Measurements from ENCODE around the gene LAMA4. TPM values are rescaled to one million over a fixed set of nuclear protein-coding genes. Genes with fewer than 3 reads are reported as not detected.

The LAMA4 gene
- polyA plus RNA-seq, 2 of the 4 experiments (the other 2 are of a cell fraction): 1.0 to 3.1 TPM

- TF ChIP-seq FOXS1 (CRISPR knock-in tag; IDR thresholded peaks at IDR 0.05) (no peak), HOXA7 (CRISPR knock-in tag; IDR thresholded peaks at IDR 0.05) (no peak), KDM5A (IDR thresholded peaks at IDR 0.05) (no peak), CHD2 (IDR thresholded peaks at IDR 0.05; ENCODE audit: low read length, partially characterized antibody) (no peak), BHLHE40 (IDR thresholded peaks at IDR 0.05; ENCODE audit: low read depth, low read length) (no peak), RFX5 (IDR thresholded peaks at IDR 0.05) (no peak), JUNB (IDR thresholded peaks at IDR 0.05) (no peak), RCOR1 (IDR thresholded peaks at IDR 0.05; ENCODE audit: low read depth, low read length) (no peak), RNF2 (IDR thresholded peaks at IDR 0.05; ENCODE audit: borderline replicate concordance, low read depth) (no peak), MYC (IDR thresholded peaks at IDR 0.05; ENCODE audit: borderline replicate concordance, low read length) (no peak), EP300 (IDR thresholded peaks at IDR 0.05) (no peak), HOXB5 (CRISPR knock-in tag; IDR thresholded peaks at IDR 0.05) (no peak), HDAC2 (IDR thresholded peaks at IDR 0.05) (no peak), ZNF302 (CRISPR knock-in tag; IDR thresholded peaks at IDR 0.05) (no peak), FOSL2 (IDR thresholded peaks at IDR 0.05) (no peak), FOSL2 (CRISPR knock-in tag; IDR thresholded peaks at IDR 0.05) (no peak), HEYL (CRISPR knock-in tag; IDR thresholded peaks at IDR 0.05) (no peak), USF2 (IDR thresholded peaks at IDR 0.05) (no peak), CEBPB (IDR thresholded peaks at IDR 0.05) (no peak), PHF8 (IDR thresholded peaks at IDR 0.05; ENCODE audit: borderline replicate concordance, low read depth) (no peak)
- ChIA-PET POLR2A (no interaction called here), CTCF (no interaction called here)
- no peaks in the 10 kb centered on the region for H3K9me3 ChIP-seq
- WGBS (ENCODE audit: missing lambda C conversion rate): 47% methylated on average over 2 of the region's 2 CpGs
- H3K4me3 ChIP-seq: no peak overlapping the region
- H3K4me2 ChIP-seq: no peak overlapping the region
- no peak overlapping the region for H3K27ac ChIP-seq
- FAIRE-seq: no peak
- ATAC-seq: no peak
- peaks cover 15% of the 10 kb centered on the region for H3K4me1 ChIP-seq
- no peak for DNase-seq (ENCODE audit: low read depth in 1 of 2, low spot score in 1 of 2)
Observed at GRCh38 chr6:112227411-112227810, 27.0 kb downstream of the LAMA4 start.

- Histone ChIP-seq H3K4me1 (peaks cover 20% of the 10 kb centered on the region), H3K4me2 (no peak overlapping the region), H3K9me3 (no peaks in the 10 kb centered on the region), H3K4me3 (no peak overlapping the region), H3K27ac (no peak overlapping the region)
- no peak for ATAC-seq
- CTCF ChIA-PET: no interaction called here
- TF ChIP-seq RARB (CRISPR knock-in tag; IDR thresholded peaks at IDR 0.05) (no peak), RFX5 (IDR thresholded peaks at IDR 0.05) (no peak), HOXB13 (CRISPR knock-in tag; IDR thresholded peaks at IDR 0.05; ENCODE audit: low read depth) (no peak), GATA3 (IDR thresholded peaks at IDR 0.05; ENCODE audit: borderline replicate concordance) (no peak)
- TF ChIP-seq, protein P1, sequence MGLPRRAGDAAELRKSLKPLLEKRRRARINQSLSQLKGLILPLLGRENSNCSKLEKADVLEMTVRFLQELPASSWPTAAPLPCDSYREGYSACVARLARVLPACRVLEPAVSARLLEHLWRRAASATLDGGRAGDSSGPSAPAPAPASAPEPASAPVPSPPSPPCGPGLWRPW (IDR thresholded peaks at IDR 0.05): no peak
- TF ChIP-seq, protein P2, sequence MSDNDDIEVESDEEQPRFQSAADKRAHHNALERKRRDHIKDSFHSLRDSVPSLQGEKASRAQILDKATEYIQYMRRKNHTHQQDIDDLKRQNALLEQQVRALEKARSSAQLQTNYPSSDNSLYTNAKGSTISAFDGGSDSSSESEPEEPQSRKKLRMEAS (IDR thresholded peaks at IDR 0.05): no peak
- DNase-seq (ENCODE audit: low read depth in 1 of 2, low spot score in 1 of 2): no peak
- POLR2A ChIA-PET: no interaction called here
- FAIRE-seq: no peak
- 87% methylated on average over 1 of the region's 1 CpG for WGBS (ENCODE audit: missing lambda C conversion rate)
Observed at GRCh38 chr6:112225691-112226090, 28.7 kb downstream of the LAMA4 start.

DNA sequence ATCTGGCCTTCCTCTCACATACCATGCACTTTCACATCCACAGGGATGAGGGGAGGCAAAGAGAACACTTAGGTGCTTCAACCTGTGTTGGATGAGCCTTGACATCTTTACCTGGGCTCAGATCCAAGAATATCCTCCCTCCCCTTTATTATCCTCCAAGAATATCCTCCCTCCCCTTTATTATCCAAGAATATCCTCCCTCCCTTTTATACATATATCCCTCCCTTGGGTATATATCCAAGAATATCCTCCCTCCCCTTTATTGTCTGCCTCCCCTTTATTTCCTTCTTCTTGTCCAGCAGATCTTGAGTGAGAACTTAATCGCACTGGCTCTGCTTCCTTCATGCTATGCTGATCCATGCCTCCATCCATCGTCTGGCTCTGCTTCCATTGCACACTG lies 30.3 kb downstream of the LAMA4 start:
- FAIRE-seq: no peak
- no peak overlapping the region for H3K4me2 ChIP-seq
- no peak overlapping the region for H3K4me3 ChIP-seq
- H3K27ac ChIP-seq: peak overlapping the region in 1 of 2 experiments; percentile 78; a peak in 3 of 6 replicates
- TF ChIP-seq JUNB (IDR thresholded peaks at IDR 0.05) (no peak), HOXB13 (CRISPR knock-in tag; IDR thresholded peaks at IDR 0.05; ENCODE audit: low read depth) (no peak), MAFK (IDR thresholded peaks at IDR 0.05; ENCODE audit: partially characterized antibody) (no peak), PHF8 (IDR thresholded peaks at IDR 0.05; ENCODE audit: borderline replicate concordance, low read depth) (no peak), ZFP36 (IDR thresholded peaks at IDR 0.05; ENCODE audit: borderline replicate concordance, partially characterized antibody) (no peak), ZC3H11A (IDR thresholded peaks at IDR 0.05) (no peak), ESRRA (IDR thresholded peaks at IDR 0.05; ENCODE audit: borderline replicate concordance, low read length) (no peak), CBX8 (IDR thresholded peaks at IDR 0.05) (no peak), POLR2A (IDR thresholded peaks at IDR 0.05; ENCODE audit: low read length) (no peak), FOSL2 (IDR thresholded peaks at IDR 0.05) (no peak), FOSL2 (CRISPR knock-in tag; IDR thresholded peaks at IDR 0.05) (no peak), EHMT2 (IDR thresholded peaks at IDR 0.05; ENCODE audit: low read depth) (no peak), PBX3 (IDR thresholded peaks at IDR 0.05) (no peak), RAD21 (conservative IDR thresholded peaks at IDR 0.05 in 1 of 2, IDR thresholded peaks at IDR 0.05 in 1 of 2) (no peak), ATOH8 (CRISPR knock-in tag; IDR thresholded peaks at IDR 0.05; ENCODE audit: low read depth) (no peak), RARB (CRISPR knock-in tag; IDR thresholded peaks at IDR 0.05) (no peak)
- POLR2A ChIA-PET: no interaction called here
- 85% methylated on average over 2 of the region's 2 CpGs for WGBS (ENCODE audit: missing lambda C conversion rate)
- no peak for DNase-seq (ENCODE audit: low read depth in 1 of 2, low spot score in 1 of 2)
- no peaks in the 10 kb centered on the region for H3K9me3 ChIP-seq
- CTCF ChIA-PET: no interaction called here
- ATAC-seq: no peak
- peaks cover 21% of the 10 kb centered on the region for H3K4me1 ChIP-seq

All from A549 (cell line).